Measurements from ENCODE around the gene CPEB4. TPM values are rescaled to one million over a fixed set of nuclear protein-coding genes. Genes with fewer than 3 reads are reported as not detected.

Gene CPEB4
- total RNA-seq, 2 donors from 2014 or later: 9.4 to 11.3 TPM

- H3K36me3 Mint-ChIP-seq (ENCODE audit: low read depth): no peaks in the 10 kb centered on the region
- no peak overlapping the region for H3K9ac ChIP-seq (ENCODE audit: extremely low read depth, low read length, poor library complexity, severe bottlenecking)
- H3K27me3 ChIP-seq (ENCODE audit: control insufficient read depth, insufficient read depth, low read length, poor library complexity, severe bottlenecking): no peaks in the 10 kb centered on the region
- no peaks in the 10 kb centered on the region for H3K9me3 Mint-ChIP-seq
- peaks cover 2% of the 10 kb centered on the region for H3K27me3 Mint-ChIP-seq (ENCODE audit: insufficient read depth)
- no peak overlapping the region for H3K27ac ChIP-seq (ENCODE audit: low read depth, low read length)
- H3K4me3 ChIP-seq (ENCODE audit: low read length): no peak overlapping the region
- DNase-seq: no peak
- no peak overlapping the region for H3K4me3 Mint-ChIP-seq
- H3K27ac Mint-ChIP-seq: no peak overlapping the region
- H3K36me3 ChIP-seq (ENCODE audit: control insufficient read depth, insufficient read depth, low read length): no peaks in the 10 kb centered on the region
- TF ChIP-seq CTCF (conservative IDR thresholded peaks at IDR 0.05): no peak
- H3K9me3 ChIP-seq (ENCODE audit: control insufficient read depth, low read length): no peaks in the 10 kb centered on the region
- peaks cover 38% of the 10 kb centered on the region for H3K4me1 ChIP-seq (ENCODE audit: control insufficient read depth, insufficient read depth, low read length)
- peaks cover 50% of the 10 kb centered on the region for H3K4me1 Mint-ChIP-seq
- 73 to 92% methylated on average over 4 of the region's 4 CpGs for WGBS, 2 experiments (ENCODE audit: insufficient coverage in 1 of 2, insufficient read length in 1 of 2)
These were observed 29.3 kb upstream of the CPEB4 start for GRCh38 chr5:173858670-173859407.

- WGBS, 2 experiments (ENCODE audit: insufficient coverage in 1 of 2, insufficient read length in 1 of 2): 83 to 93% methylated on average over 4 of the region's 4 CpGs
- H3K4me1 Mint-ChIP-seq: peaks cover 57% of the 10 kb centered on the region
- H3K27me3 ChIP-seq (ENCODE audit: control insufficient read depth, insufficient read depth, low read length, poor library complexity, severe bottlenecking): no peaks in the 10 kb centered on the region
- H3K27ac Mint-ChIP-seq: no peak overlapping the region
- no peak for DNase-seq
- peaks cover 38% of the 10 kb centered on the region for H3K4me1 ChIP-seq (ENCODE audit: control insufficient read depth, insufficient read depth, low read length)
- H3K4me3 ChIP-seq (ENCODE audit: low read length): no peak overlapping the region
- no peak overlapping the region for H3K4me3 Mint-ChIP-seq
- no peaks in the 10 kb centered on the region for H3K36me3 Mint-ChIP-seq (ENCODE audit: low read depth)
- H3K9me3 ChIP-seq (ENCODE audit: control insufficient read depth, low read length): no peaks in the 10 kb centered on the region
- H3K27me3 Mint-ChIP-seq (ENCODE audit: insufficient read depth): peaks cover 2% of the 10 kb centered on the region
- H3K9me3 Mint-ChIP-seq: no peaks in the 10 kb centered on the region
- H3K27ac ChIP-seq (ENCODE audit: low read depth, low read length): no peak overlapping the region
- TF ChIP-seq CTCF (conservative IDR thresholded peaks at IDR 0.05): no peak
- H3K9ac ChIP-seq (ENCODE audit: extremely low read depth, low read length, poor library complexity, severe bottlenecking): no peak overlapping the region
- no peaks in the 10 kb centered on the region for H3K36me3 ChIP-seq (ENCODE audit: control insufficient read depth, insufficient read depth, low read length)
These were observed 28.6 kb upstream of the CPEB4 start for GRCh38 chr5:173859408-173860159.

- DNase-seq: peak; percentile 41
- 79 to 82% methylated on average over 4 of the region's 4 CpGs for WGBS, 2 experiments (ENCODE audit: insufficient coverage in 1 of 2, insufficient read length in 1 of 2)
- Histone ChIP-seq H3K27ac (ENCODE audit: low read depth, low read length) (no peak overlapping the region), H3K4me1 (ENCODE audit: control insufficient read depth, insufficient read depth, low read length) (peaks cover 27% of the 10 kb centered on the region), H3K9ac (ENCODE audit: extremely low read depth, low read length, poor library complexity, severe bottlenecking) (no peak overlapping the region), H3K27me3 (ENCODE audit: control insufficient read depth, insufficient read depth, low read length, poor library complexity, severe bottlenecking) (no peaks in the 10 kb centered on the region), H3K36me3 (ENCODE audit: control insufficient read depth, insufficient read depth, low read length) (no peaks in the 10 kb centered on the region), H3K4me3 (ENCODE audit: low read length) (no peak overlapping the region), H3K9me3 (ENCODE audit: control insufficient read depth, low read length) (peaks cover under 1% of the 10 kb centered on the region)
- TF ChIP-seq CTCF (conservative IDR thresholded peaks at IDR 0.05): no peak
- Mint-ChIP-seq H3K27me3 (ENCODE audit: insufficient read depth) (no peaks in the 10 kb centered on the region), H3K36me3 (ENCODE audit: low read depth) (no peaks in the 10 kb centered on the region), H3K9me3 (no peaks in the 10 kb centered on the region), H3K4me3 (no peak overlapping the region), H3K27ac (no peak overlapping the region), H3K4me1 (peaks cover 53% of the 10 kb centered on the region)
These were observed 26.1 kb upstream of the CPEB4 start for GRCh38 chr5:173862047-173862477.

Measured in endodermal cell (in vitro differentiated cells).